ENCODE data around the gene ZSWIM4.

The ZSWIM4 gene

GRCh38 chr19:13834244-13835069 lies 39.2 kb downstream of the ZSWIM4 start:
- DNase-seq (ENCODE audit: low read depth in 3 of 3) = no peak

- no peak for DNase-seq (ENCODE audit: low read depth in 3 of 3)
These were observed 40.8 kb downstream of the ZSWIM4 start for GRCh38 chr19:13835791-13836723.

GRCh38 chr19:13838435-13839129 lies 43.3 kb downstream of the ZSWIM4 start:
- DNase-seq (ENCODE audit: low read depth in 3 of 3) = no peak

GRCh38 chr19:13839130-13839937 lies 44.1 kb downstream of the ZSWIM4 start:
- DNase-seq (ENCODE audit: low read depth in 3 of 3) = peak; percentile 73 to 85 (median 81)

- no peak for DNase-seq (ENCODE audit: low read depth in 3 of 3)
These were observed 44.7 kb downstream of the ZSWIM4 start for GRCh38 chr19:13839938-13840304.

- DNase-seq (ENCODE audit: low read depth in 3 of 3) = no peak
These were observed 45.3 kb downstream of the ZSWIM4 start for GRCh38 chr19:13840305-13841085.

- DNase-seq (ENCODE audit: low read depth in 3 of 3) = no peak
These were observed 46.1 kb downstream of the ZSWIM4 start for GRCh38 chr19:13841086-13841961.

GRCh38 chr19:13841962-13842290 lies 46.7 kb downstream of the ZSWIM4 start:
- DNase-seq (ENCODE audit: low read depth in 3 of 3) = no peak

- no peak for DNase-seq (ENCODE audit: low read depth in 3 of 3)
These were observed 47.3 kb downstream of the ZSWIM4 start for GRCh38 chr19:13842291-13843103.

- DNase-seq (ENCODE audit: low read depth in 3 of 3) = no peak
These were observed 48.1 kb downstream of the ZSWIM4 start for GRCh38 chr19:13843104-13843921.

- DNase-seq (ENCODE audit: low read depth in 3 of 3) = no peak
These were observed 48.9 kb downstream of the ZSWIM4 start for GRCh38 chr19:13844130-13844631.

GRCh38 chr19:13846557-13847406 lies 51.5 kb downstream of the ZSWIM4 start:
- peak; percentile 92 for DNase-seq (ENCODE audit: low read depth in 3 of 3)

GRCh38 chr19:13847407-13848339 lies 52.4 kb downstream of the ZSWIM4 start:
- peak; percentile 68 to 78 (median 73) for DNase-seq (ENCODE audit: low read depth in 3 of 3)

GRCh38 chr19:13848340-13848677 lies 53.1 kb downstream of the ZSWIM4 start:
- no peak for DNase-seq (ENCODE audit: low read depth in 3 of 3)

GRCh38 chr19:13848798-13849676 lies 53.8 kb downstream of the ZSWIM4 start:
- no peak for DNase-seq (ENCODE audit: low read depth in 3 of 3)

All from stimulated activated CD4-positive, alpha-beta T cell treated with anti-CD3 and anti-CD28 coated beads, TNF-alpha, amount 100 ng/mL, for 48 hours (primary cell).